Mucosa of descending colon (tissue), 3 donors: Measurements from ENCODE around the gene DNM3. TPM values are rescaled to one million over a fixed set of nuclear protein-coding genes. Genes with fewer than 3 reads are reported as not detected.

Experiments
- ATAC-seq: fragments of 200-7000 bp; cut with Tn5 transposase; one replicate; pipeline ENCODE4 v1.9.1; 2020; ENCODE audit warnings: mild to moderate bottlenecking, moderate library complexity
- DNase-seq, 3 donors: peaks; one replicate each; pipeline ENCODE4 v3.0.0-alpha.2; 2020
- H3K36me3 ChIP-seq: fragments of 200-600 bp; one replicate; pipeline ENCODE4 v1.8.0; 2021; ENCODE audit warnings: low read depth, mild to moderate bottlenecking
- H3K4me1 ChIP-seq: fragments of 200-600 bp; one replicate; pipeline ENCODE4 v1.8.0; 2021; ENCODE audit warnings: low read depth, mild to moderate bottlenecking
- H3K4me3 ChIP-seq: fragments of 200-600 bp; one replicate; pipeline ENCODE4 v1.8.0; 2021; ENCODE audit warnings: mild to moderate bottlenecking
- H3K9me3 ChIP-seq: fragments of 200-600 bp; one replicate; pipeline ENCODE4 v1.8.0; 2021; ENCODE audit warnings: mild to moderate bottlenecking
- CTCF ChIP-seq: fragments of 200-600 bp; IDR thresholded peaks from one replicate; pipeline ENCODE4 v1.8.0; 2022; ENCODE audit warnings: antibody characterized with exemption, mild to moderate bottlenecking
- intact Hi-C, 2 donors: fragments of 100-400 bp; cut with DNase I in 1 of 2; cut with micrococcal nuclease in 1 of 2; formaldehyde crosslinking; loops; one replicate each; pipeline versions ENCODE4 v1.11.0 to v1.11.1; 2022; cut with DNase I, micrococcal nuclease
- total RNA-seq, 3 donors: library from RNA; stranded (reverse); fragmentation: NEBNext Ultra II Directional in 2 of 3; extraction: Animal tissue kit (Norgen Biotek cat#: 25700) in 2 of 3; gene quantifications; one replicate each; pipeline versions ENCODE4 v1.2.1 to v1.2.4, GENCODE V29; 2021 to 2023
- donor health status: DM: no; HTN: no; CAD: no; lungs with moderate emphysema.
- donor health status: DM: no; HTN: no; CAD: no.
- donor health status: DM: no; HTN: yes; CAD: no.

DNM3 gene
- total RNA-seq, 3 donors from 2014 or later: 1.4 to 6.4 (median 2.1) TPM

- no peaks in the 10 kb centered on the region for H3K4me1 ChIP-seq
- no peak for DNase-seq
- intact Hi-C loops: no loop called here
- no peak overlapping the region for H3K4me3 ChIP-seq
- no peaks in the 10 kb centered on the region for H3K36me3 ChIP-seq
- TF ChIP-seq CTCF: no peak
- ATAC-seq: peak; percentile 24
- no peaks in the 10 kb centered on the region for H3K9me3 ChIP-seq
Measured at GRCh38 chr1:171817511-171818265, 23.6 kb upstream of the DNM3 start.

- no peaks in the 10 kb centered on the region for H3K9me3 ChIP-seq
- DNase-seq (no peak), ATAC-seq (no peak)
- no peaks in the 10 kb centered on the region for H3K36me3 ChIP-seq
- TF ChIP-seq CTCF: no peak
- H3K4me3 ChIP-seq: no peak overlapping the region
- intact Hi-C loops: no loop called here
- H3K4me1 ChIP-seq: no peaks in the 10 kb centered on the region
Measured at GRCh38 chr1:171819946-171820345, 21.4 kb upstream of the DNM3 start.

- Histone ChIP-seq H3K36me3 (no peaks in the 10 kb centered on the region), H3K4me1 (no peaks in the 10 kb centered on the region), H3K4me3 (no peak overlapping the region), H3K9me3 (peaks cover 11% of the 10 kb centered on the region)
- ATAC-seq (no peak), DNase-seq (no peak)
- no peak for TF ChIP-seq CTCF
- intact Hi-C loops: no loop called here
Measured at GRCh38 chr1:171826973-171827372, 14.3 kb upstream of the DNM3 start.

GRCh38 chr1:171828794-171829193, 12.5 kb upstream of the DNM3 start:
- Histone ChIP-seq H3K9me3 (peaks cover 11% of the 10 kb centered on the region), H3K4me1 (no peaks in the 10 kb centered on the region), H3K36me3 (no peaks in the 10 kb centered on the region), H3K4me3 (no peak overlapping the region)
- DNase-seq: no peak
- no peak for TF ChIP-seq CTCF
- no peak for ATAC-seq
- intact Hi-C loops: no loop called here

- intact Hi-C loops: no loop called here
- ATAC-seq (no peak), DNase-seq (no peak)
Measured at GRCh38 chr1:171833091-171833825, 8.0 kb upstream of the DNM3 start.

More at GRCh38 chr1:171833091-171833825, 8.0 kb upstream of the DNM3 start:
- Histone ChIP-seq H3K4me1 (no peaks in the 10 kb centered on the region), H3K36me3 (no peaks in the 10 kb centered on the region), H3K4me3 (no peak overlapping the region), H3K9me3 (no peaks in the 10 kb centered on the region)
- TF ChIP-seq CTCF: no peak
